ENCODE measurements around the gene NDUFB5.

DNA sequence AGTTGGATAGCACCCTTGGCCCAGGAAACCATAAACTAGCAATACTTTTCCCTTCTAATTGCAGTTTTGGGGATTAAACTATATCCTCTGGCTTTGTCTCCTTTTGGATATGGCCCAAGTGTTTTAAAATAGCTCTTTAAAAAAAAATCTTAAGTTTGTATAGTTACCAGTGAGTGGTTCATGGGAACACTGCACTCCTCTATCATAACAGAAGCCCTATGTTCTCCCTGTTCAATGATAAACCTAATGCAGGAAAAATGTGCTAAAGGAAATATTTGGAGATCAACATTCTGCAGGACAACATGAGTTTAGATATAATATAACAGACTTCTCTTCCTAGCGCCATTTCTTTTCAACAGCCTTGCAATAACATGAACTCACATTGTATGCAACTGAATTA is 13.3 kb upstream of the NDUFB5 start:
- TF ChIP-seq, protein P1, sequence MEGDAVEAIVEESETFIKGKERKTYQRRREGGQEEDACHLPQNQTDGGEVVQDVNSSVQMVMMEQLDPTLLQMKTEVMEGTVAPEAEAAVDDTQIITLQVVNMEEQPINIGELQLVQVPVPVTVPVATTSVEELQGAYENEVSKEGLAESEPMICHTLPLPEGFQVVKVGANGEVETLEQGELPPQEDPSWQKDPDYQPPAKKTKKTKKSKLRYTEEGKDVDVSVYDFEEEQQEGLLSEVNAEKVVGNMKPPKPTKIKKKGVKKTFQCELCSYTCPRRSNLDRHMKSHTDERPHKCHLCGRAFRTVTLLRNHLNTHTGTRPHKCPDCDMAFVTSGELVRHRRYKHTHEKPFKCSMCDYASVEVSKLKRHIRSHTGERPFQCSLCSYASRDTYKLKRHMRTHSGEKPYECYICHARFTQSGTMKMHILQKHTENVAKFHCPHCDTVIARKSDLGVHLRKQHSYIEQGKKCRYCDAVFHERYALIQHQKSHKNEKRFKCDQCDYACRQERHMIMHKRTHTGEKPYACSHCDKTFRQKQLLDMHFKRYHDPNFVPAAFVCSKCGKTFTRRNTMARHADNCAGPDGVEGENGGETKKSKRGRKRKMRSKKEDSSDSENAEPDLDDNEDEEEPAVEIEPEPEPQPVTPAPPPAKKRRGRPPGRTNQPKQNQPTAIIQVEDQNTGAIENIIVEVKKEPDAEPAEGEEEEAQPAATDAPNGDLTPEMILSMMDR (optimal IDR thresholded peaks at IDR 0.05 in 1 of 3, IDR thresholded peaks at IDR 0.05 in 1 of 3, conservative IDR thresholded peaks at IDR 0.05 in 1 of 3; ENCODE audit: extremely low read depth in 1 of 3, insufficient read depth in 2 of 3, low read length in 3 of 3) = no peak
- no peak for TF ChIP-seq EZH2 (IDR thresholded peaks at IDR 0.05; ENCODE audit: low read length)

Measured in keratinocyte (primary cell).